ENCODE results near the gene MED16. TPM values are rescaled to one million over a fixed set of nuclear protein-coding genes. Genes with fewer than 3 reads are reported as not detected.
A peak's percentile ranks its signal among the peaks of the same experiment; 100 is the strongest.

MED16 gene
- total and polyA plus RNA-seq, 12 donors = 5.3 to 139 (median 62.6) TPM

DNA sequence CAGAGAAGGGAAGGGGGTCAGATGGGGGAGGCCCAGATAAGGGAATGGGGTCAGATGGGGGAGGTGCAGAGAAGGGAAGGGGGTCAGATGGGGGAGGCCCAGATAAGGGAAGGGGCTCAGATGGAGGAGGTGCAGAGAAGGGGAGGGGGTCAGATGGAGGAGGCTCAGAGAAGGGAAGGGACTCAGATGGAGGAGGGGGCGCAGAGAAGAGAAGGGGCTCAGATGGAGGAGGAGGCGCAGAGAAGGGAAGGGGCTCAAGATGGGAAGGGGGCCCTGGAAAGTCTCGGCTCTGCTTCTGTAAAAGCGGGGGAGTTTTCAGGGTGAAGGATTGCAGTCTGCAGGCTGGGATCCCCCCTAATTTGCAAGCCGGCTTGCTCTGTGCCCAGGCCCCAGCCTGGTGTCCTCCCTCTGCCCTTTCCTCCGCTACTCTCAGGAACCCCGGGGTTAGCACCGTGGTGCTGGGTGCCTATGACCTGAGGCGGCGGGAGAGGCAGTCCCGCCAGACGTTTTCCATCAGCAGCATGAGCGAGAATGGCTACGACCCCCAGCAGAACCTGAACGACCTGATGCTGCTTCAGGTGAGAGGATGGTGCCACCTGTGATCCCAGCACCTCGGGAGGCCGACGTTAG lies 63.7 kb downstream of the MED16 start:
- H3K36me3 ChIP-seq (replicated peaks in 1 of 2) = no peaks in the 10 kb centered on the region
- H3K27ac ChIP-seq = no peak overlapping the region
- no peak for DNase-seq
- intact Hi-C loops (cut with DNase I) = no loop called here
- H3K27me3 ChIP-seq = peaks cover 6% of the 10 kb centered on the region
- no peaks in the 10 kb centered on the region for H3K9me3 ChIP-seq (replicated peaks in 1 of 3)
- no peak for TF ChIP-seq POLR2A (IDR thresholded peaks at IDR 0.05)
- TF ChIP-seq, protein P1, sequence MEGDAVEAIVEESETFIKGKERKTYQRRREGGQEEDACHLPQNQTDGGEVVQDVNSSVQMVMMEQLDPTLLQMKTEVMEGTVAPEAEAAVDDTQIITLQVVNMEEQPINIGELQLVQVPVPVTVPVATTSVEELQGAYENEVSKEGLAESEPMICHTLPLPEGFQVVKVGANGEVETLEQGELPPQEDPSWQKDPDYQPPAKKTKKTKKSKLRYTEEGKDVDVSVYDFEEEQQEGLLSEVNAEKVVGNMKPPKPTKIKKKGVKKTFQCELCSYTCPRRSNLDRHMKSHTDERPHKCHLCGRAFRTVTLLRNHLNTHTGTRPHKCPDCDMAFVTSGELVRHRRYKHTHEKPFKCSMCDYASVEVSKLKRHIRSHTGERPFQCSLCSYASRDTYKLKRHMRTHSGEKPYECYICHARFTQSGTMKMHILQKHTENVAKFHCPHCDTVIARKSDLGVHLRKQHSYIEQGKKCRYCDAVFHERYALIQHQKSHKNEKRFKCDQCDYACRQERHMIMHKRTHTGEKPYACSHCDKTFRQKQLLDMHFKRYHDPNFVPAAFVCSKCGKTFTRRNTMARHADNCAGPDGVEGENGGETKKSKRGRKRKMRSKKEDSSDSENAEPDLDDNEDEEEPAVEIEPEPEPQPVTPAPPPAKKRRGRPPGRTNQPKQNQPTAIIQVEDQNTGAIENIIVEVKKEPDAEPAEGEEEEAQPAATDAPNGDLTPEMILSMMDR (IDR thresholded peaks at IDR 0.05) = no peak
- no peak overlapping the region for H3K4me3 ChIP-seq
- WGBS, 4 donors = 66 to 79% (median 76%) methylated on average over 13 to 18 of the region's 18 CpGs
- H3K4me1 ChIP-seq (replicated peaks in 1 of 2) = no peaks in the 10 kb centered on the region

DNA sequence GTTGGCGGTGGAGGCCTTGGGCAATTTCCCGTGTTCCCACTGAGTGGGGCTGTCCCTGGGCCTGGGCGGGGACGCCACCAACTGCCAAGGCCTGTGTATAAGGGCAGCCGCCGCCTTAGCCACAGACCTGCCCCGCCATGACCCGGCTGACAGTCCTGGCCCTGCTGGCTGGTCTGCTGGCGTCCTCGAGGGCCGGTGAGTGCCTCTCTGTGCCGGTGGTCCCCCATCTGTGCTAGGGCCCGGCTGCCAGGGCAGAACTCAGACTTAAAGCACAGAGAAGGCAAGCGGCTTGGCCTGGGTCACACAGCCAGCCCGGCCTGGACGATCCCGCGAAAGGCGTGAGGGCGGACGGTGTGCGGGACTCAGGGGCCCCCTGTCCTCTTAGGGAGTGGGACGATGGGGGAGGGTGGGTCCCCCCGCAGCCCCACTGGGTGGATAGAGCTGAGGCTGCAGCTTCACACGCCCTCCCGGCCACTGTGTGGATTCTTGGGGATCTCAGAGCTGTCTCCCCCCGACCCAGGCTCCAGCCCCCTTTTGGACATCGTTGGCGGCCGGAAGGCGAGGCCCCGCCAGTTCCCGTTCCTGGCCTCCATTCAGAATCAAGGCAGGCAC lies 65.2 kb downstream of the MED16 start, which contains the start of gene AZU1:
Gene AZU1, plus strand, starts transcription at position 128 of the 612 bp plus-strand sequence. Its CDS starts 10 bp downstream, at position 138.
- Histone ChIP-seq H3K27ac (no peak within 1 kb of the TSS), H3K36me3 (replicated peaks in 1 of 2) (no peaks in the 10 kb centered on the region), H3K9me3 (replicated peaks in 1 of 3) (no peaks in the 10 kb centered on the region), H3K27me3 (peaks cover 12% of the 10 kb centered on the region), H3K4me3 (no peak within 1 kb of the TSS), H3K4me1 (replicated peaks in 1 of 2) (no peaks in the 10 kb centered on the region)
- TF ChIP-seq, protein P1 (IDR thresholded peaks at IDR 0.05) = no peak
- TF ChIP-seq POLR2A (IDR thresholded peaks at IDR 0.05) = no peak
- intact Hi-C loops (cut with DNase I) = no loop called here
- 43 to 64% (median 59%) methylated on average over 4 to 33 of the region's 33 CpGs for WGBS, 4 donors
- DNase-seq = peak in 2 of 7 donors; percentile 46 to 62

DNA sequence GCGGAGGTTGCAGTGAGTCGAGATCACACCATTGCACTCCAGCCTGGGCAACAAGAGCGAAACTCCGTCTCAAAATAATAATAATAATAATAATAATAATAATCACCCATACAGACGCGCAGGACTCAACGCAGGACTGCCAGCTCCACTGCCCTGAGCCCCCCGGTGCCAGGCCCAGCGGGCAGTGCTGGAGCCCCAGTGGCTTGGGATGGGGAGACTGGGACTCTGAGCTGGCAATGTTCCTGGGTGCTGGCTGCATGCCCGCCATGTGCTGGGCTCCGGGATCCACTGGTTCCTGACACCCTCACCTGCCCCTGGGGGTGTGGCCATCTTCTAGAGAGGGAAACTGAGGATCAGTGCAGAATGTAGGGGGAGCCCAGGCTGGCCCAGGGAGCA lies 65.7 kb downstream of the MED16 start:
- TF ChIP-seq, protein P1 (IDR thresholded peaks at IDR 0.05) = no peak
- no peak for TF ChIP-seq POLR2A (IDR thresholded peaks at IDR 0.05)
- peaks cover 16% of the 10 kb centered on the region for H3K27me3 ChIP-seq
- H3K9me3 ChIP-seq (replicated peaks in 1 of 3) = no peaks in the 10 kb centered on the region
- DNase-seq = no peak
- intact Hi-C loops (cut with DNase I) = no loop called here
- H3K36me3 ChIP-seq (replicated peaks in 1 of 2) = no peaks in the 10 kb centered on the region
- no peak overlapping the region for H3K27ac ChIP-seq
- WGBS, 4 donors = 81 to 94% (median 85%) methylated on average over 7 to 11 of the region's 11 CpGs
- no peaks in the 10 kb centered on the region for H3K4me1 ChIP-seq (replicated peaks in 1 of 2)
- H3K4me3 ChIP-seq = no peak overlapping the region

DNA sequence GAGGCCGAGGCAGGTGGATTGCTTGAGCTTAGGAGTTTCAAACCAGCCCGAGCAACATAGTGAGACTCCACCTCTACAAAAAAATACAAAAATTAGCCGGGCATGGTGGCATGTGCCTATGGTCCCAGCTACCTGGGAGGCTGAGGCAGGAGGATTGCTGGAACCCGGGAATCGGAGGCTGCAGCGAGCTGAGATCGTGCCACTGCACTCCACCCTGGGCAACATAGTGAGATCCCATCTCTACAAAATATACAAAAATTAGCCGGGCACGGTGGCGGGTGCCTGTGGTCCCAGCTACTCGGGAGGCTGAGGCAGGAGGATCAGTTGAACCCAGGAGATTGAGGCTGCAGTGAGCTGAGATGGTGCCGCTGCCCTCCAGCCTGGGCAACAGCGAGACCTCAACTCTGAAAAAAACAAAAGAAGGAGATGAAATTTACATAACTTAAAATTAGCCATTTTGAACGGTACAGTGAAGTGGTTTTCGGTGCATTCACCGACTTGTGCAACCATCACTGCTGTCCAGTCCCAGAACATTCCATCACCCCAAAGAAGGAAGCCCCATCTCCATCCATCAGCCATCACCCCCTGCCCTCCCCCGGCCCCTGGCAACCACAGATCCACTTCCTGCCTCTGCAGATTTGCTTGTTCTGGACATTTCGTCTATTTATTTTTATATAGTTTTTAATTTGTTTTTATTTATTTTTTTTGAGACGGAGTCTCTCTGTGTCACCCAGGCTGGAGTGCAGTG lies 66.9 kb downstream of the MED16 start:
- Histone ChIP-seq H3K36me3 (replicated peaks in 1 of 2) (no peaks in the 10 kb centered on the region), H3K9me3 (replicated peaks in 1 of 3) (no peaks in the 10 kb centered on the region), H3K27ac (no peak overlapping the region), H3K4me3 (no peak overlapping the region), H3K4me1 (replicated peaks in 1 of 2) (peaks cover 5 to 7% of the 10 kb centered on the region in 2 donors), H3K27me3 (peaks cover 27% of the 10 kb centered on the region)
- TF ChIP-seq, protein P1 (IDR thresholded peaks at IDR 0.05) = no peak
- TF ChIP-seq POLR2A (IDR thresholded peaks at IDR 0.05) = no peak
- no peak for DNase-seq
- WGBS, 4 donors = 74 to 84% (median 77%) methylated on average over 19 of the region's 19 CpGs
- intact Hi-C loops (cut with DNase I) = no loop called here

All from adrenal gland (tissue), 12 donors.